Mesothelial cell of epicardium (in vitro differentiated cells): ENCODE measurements around the gene ACCS. TPM values are rescaled to one million over a fixed set of nuclear protein-coding genes. Genes with fewer than 3 reads are reported as not detected.

Experiments used
- DNase-seq, 2 experiments: peaks; one replicate each; pipeline ENCODE4 v3.0.0; 2021; ENCODE audit warnings: low spot score in 2 of 2; ENCODE audit not compliant: unreplicated experiment in 2 of 2
- H3K27ac Mint-ChIP-seq: 2 replicates; pipeline ENCODE4 v1.8.0; 2021; ENCODE audit warnings: mixed read lengths
- H3K27me3 Mint-ChIP-seq: 2 replicates; pipeline ENCODE4 v1.8.0; 2021; ENCODE audit warnings: low read depth, mixed read lengths
- H3K36me3 Mint-ChIP-seq: 2 replicates; pipeline ENCODE4 v1.8.0; 2021; ENCODE audit warnings: mixed read lengths
- H3K4me1 Mint-ChIP-seq: 2 replicates; pipeline ENCODE4 v1.8.0; 2021; ENCODE audit warnings: mixed read lengths
- H3K4me3 Mint-ChIP-seq: 2 replicates; pipeline ENCODE4 v1.8.0; 2021; ENCODE audit warnings: mild to moderate bottlenecking, moderate library complexity, mixed read lengths
- H3K9me3 Mint-ChIP-seq: 2 replicates; pipeline ENCODE4 v1.8.0; 2021; ENCODE audit warnings: mixed read lengths
- total RNA-seq: library from RNA; stranded (reverse); gene quantifications from 3 replicates; pipeline ENCODE4 v1.2.1, GENCODE V29; 2021
- TF ChIP-seq, protein P1 (sequence below): fragments of 200-600 bp; sonication (generic); IDR thresholded peaks from one replicate; pipeline ENCODE4 v1.5.0; 2021; ENCODE audit warnings: antibody characterized with exemption; ENCODE audit not compliant: unreplicated experiment

ACCS gene
- total RNA-seq, 1 donor from 2014 or later = 58.3 TPM

DNA sequence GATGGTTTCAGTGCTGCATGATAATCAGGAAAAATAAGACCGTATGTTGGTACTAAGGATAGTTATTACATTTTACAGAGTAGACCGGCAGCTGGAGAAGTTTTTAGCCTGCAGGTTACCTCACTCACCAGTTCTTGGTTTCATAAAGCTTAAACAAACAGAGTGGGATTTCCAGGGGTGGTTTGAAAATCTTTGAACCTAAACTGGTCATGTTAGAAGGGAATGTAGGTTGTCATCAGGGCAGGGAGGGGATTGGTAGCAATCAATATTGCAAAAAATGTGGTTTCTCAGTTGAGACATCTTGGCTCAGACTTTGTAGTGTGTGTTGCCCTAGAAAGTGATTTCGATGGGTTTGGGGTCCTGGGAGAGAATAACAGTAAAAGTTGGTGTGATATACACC, 46.9 kb downstream of the ACCS start:
- no peak overlapping the region for H3K27ac Mint-ChIP-seq
- peaks cover 41% of the 10 kb centered on the region for H3K36me3 Mint-ChIP-seq
- peaks cover 2% of the 10 kb centered on the region for H3K4me1 Mint-ChIP-seq
- H3K9me3 Mint-ChIP-seq = no peaks in the 10 kb centered on the region
- no peak overlapping the region for H3K4me3 Mint-ChIP-seq
- H3K27me3 Mint-ChIP-seq = no peaks in the 10 kb centered on the region
- TF ChIP-seq, protein P1, sequence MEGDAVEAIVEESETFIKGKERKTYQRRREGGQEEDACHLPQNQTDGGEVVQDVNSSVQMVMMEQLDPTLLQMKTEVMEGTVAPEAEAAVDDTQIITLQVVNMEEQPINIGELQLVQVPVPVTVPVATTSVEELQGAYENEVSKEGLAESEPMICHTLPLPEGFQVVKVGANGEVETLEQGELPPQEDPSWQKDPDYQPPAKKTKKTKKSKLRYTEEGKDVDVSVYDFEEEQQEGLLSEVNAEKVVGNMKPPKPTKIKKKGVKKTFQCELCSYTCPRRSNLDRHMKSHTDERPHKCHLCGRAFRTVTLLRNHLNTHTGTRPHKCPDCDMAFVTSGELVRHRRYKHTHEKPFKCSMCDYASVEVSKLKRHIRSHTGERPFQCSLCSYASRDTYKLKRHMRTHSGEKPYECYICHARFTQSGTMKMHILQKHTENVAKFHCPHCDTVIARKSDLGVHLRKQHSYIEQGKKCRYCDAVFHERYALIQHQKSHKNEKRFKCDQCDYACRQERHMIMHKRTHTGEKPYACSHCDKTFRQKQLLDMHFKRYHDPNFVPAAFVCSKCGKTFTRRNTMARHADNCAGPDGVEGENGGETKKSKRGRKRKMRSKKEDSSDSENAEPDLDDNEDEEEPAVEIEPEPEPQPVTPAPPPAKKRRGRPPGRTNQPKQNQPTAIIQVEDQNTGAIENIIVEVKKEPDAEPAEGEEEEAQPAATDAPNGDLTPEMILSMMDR = no peak
- DNase-seq = no peak

DNA sequence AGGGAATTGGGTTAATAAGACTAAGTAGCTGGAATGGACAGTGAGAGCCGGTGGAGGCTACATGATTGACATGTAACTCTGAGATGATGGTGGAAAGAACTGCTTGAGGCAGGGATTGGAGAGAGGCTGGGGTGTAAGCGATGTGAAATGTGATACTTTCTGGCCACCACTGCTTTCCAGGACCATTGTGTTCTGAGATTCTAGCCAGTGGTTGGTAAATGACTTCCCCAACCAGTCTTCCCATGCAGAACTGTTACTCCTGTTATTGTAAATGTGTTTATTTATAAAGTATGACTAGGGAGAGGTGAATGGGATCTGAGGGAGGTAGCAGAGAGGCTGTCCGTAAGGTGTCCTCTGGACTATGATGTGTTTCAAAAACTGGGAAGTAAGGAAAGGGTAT, 47.5 kb downstream of the ACCS start:
- Mint-ChIP-seq H3K27me3 (no peaks in the 10 kb centered on the region), H3K4me1 (peaks cover 2% of the 10 kb centered on the region), H3K9me3 (no peaks in the 10 kb centered on the region), H3K4me3 (no peak overlapping the region), H3K36me3 (peaks cover 41% of the 10 kb centered on the region), H3K27ac (no peak overlapping the region)
- TF ChIP-seq, protein P1 = no peak
- DNase-seq = no peak

DNA sequence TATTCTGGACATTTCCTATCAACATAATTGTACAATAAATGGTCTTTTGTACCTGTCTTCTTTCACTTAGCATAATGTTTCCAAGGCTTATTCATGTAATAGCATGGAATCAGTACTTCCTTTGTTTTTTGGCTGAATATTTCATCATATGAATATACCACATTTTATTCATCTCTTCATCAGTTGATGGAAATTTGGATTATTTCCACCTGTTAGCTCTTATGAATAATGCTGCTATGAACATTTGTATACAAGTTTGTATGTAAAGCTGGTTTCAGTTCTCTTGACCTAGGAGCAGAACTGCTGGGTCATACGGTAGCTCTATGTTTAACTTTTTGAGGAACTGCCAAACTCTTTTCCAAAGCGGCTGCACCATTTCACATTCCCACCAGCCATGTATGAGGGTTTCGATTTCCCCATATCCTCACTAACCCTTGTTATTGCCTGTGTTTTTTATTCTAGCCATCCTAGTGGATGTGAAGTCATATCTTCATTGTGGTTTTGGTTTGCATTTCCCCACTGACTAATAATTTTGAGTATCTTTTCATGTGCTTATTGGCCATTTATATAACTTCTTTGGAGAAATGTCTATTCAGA, 50.3 kb downstream of the ACCS start:
- TF ChIP-seq, protein P1 = no peak
- no peaks in the 10 kb centered on the region for H3K9me3 Mint-ChIP-seq
- peaks cover 38% of the 10 kb centered on the region for H3K36me3 Mint-ChIP-seq
- no peaks in the 10 kb centered on the region for H3K27me3 Mint-ChIP-seq
- no peak for DNase-seq
- no peaks in the 10 kb centered on the region for H3K4me1 Mint-ChIP-seq
- no peak overlapping the region for H3K27ac Mint-ChIP-seq
- H3K4me3 Mint-ChIP-seq = no peak overlapping the region

DNA sequence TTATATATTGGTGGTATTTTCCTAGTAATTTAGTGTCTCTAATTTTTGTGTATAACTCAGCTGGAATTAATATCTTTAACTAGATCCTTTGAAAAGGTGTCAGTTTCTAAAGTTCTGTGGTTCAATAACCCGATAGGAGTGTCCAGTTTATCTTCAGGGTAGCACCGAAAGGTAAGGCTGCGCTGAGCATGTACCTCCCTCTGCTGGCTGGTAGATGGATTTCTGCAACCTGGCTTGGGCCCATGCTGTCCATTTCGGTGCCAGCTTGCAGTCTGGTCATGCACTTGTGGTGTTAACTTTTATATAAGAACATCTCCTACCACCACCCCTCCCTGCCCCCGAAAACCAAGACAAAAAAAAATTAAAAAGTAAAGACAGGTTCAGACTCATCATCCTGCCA, 54.1 kb downstream of the ACCS start:
- no peaks in the 10 kb centered on the region for H3K27me3 Mint-ChIP-seq
- H3K27ac Mint-ChIP-seq = no peak overlapping the region
- no peaks in the 10 kb centered on the region for H3K9me3 Mint-ChIP-seq
- no peaks in the 10 kb centered on the region for H3K4me1 Mint-ChIP-seq
- DNase-seq = no peak
- TF ChIP-seq, protein P1 = no peak
- H3K36me3 Mint-ChIP-seq = peaks cover 33% of the 10 kb centered on the region
- H3K4me3 Mint-ChIP-seq = no peak overlapping the region

DNA sequence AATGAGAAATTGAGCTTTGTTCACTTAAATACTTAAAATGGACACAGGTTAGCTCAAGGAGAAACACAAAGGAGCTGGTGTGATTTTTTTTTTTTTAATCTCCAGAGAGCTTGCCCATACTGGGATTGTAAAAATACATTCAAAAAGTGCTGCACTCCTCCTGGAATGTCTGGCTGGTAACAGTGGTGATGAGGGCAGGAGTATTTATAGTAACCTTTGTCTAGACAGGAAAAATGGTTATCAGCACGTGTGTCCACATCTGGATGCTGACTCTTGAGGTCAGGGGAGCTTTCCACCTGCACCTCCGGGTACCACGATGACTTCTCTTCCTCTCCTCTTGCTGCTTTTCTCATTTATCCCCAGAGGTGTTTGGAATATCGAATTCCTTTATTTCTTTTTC, 59.5 kb downstream of the ACCS start:
- H3K4me1 Mint-ChIP-seq = no peaks in the 10 kb centered on the region
- H3K27ac Mint-ChIP-seq = no peak overlapping the region
- H3K36me3 Mint-ChIP-seq = peaks cover 35% of the 10 kb centered on the region
- no peak for DNase-seq
- H3K4me3 Mint-ChIP-seq = no peak overlapping the region
- TF ChIP-seq, protein P1 = no peak
- H3K27me3 Mint-ChIP-seq = no peaks in the 10 kb centered on the region
- no peaks in the 10 kb centered on the region for H3K9me3 Mint-ChIP-seq

DNA sequence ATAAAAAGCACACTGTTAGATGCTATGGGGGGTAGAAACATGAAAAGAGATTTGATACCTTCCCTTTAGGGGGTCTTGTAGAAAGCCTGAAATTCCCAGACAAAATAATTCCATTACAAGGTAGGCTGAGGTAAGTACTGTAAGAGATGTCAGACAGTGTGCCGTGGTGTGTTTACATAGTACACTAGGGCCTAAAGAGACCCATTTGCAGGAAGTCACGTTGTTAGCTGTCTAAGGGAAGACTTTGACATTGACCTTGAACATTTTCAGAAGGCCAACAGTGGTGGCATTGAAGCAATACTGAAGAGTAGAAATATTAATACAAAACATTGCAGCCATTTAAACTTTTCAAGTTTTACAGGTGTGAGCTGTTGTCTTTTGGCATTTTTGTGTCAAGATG, 60.2 kb downstream of the ACCS start:
- H3K27ac Mint-ChIP-seq = no peak overlapping the region
- H3K27me3 Mint-ChIP-seq = no peaks in the 10 kb centered on the region
- no peak for DNase-seq
- TF ChIP-seq, protein P1 = no peak
- H3K36me3 Mint-ChIP-seq = peaks cover 34% of the 10 kb centered on the region
- no peaks in the 10 kb centered on the region for H3K9me3 Mint-ChIP-seq
- H3K4me1 Mint-ChIP-seq = no peaks in the 10 kb centered on the region
- no peak overlapping the region for H3K4me3 Mint-ChIP-seq
